ENCODE data around the gene FAN1.

GRCh38 chr15:30895461-30896210 is 8.1 kb upstream of the FAN1 start:
- TF ChIP-seq CTCF (IDR thresholded peaks at IDR 0.05) = no peak
- no peak for TF ChIP-seq POLR2A (IDR thresholded peaks at IDR 0.05)
- TF ChIP-seq POLR2AphosphoS5 (IDR thresholded peaks at IDR 0.05) = no peak

Data from upper lobe of left lung (tissue), 4 donors.